ENCODE data around the gene PIP4K2C.
A peak's percentile ranks its signal among the peaks of the same experiment; 100 is the strongest.

The PIP4K2C gene

GRCh38 chr12:57590864-57591781, at the start of gene PIP4K2C:
Gene PIP4K2C, plus strand, starts transcription at chr12:57591192. Its CDS starts 98 bp downstream, at chr12:57591290.
- H3K4me3 ChIP-seq (ENCODE audit: low read depth, low read length), result peak within 1 kb of the TSS; percentile 92
- peak; percentile 92 for DNase-seq (ENCODE audit: low read depth)
- no peak for TF ChIP-seq CTCF (IDR thresholded peaks at IDR 0.05; ENCODE audit: insufficient read depth, low read depth, low read length, missing control alignments)

GRCh38 chr12:57541717-57542116, 49.3 kb upstream of the PIP4K2C start:
- DNase-seq (ENCODE audit: low read depth), result no peak
- no peak overlapping the region for H3K4me3 ChIP-seq (ENCODE audit: low read depth, low read length)
- no peak for TF ChIP-seq CTCF (IDR thresholded peaks at IDR 0.05; ENCODE audit: insufficient read depth, low read depth, low read length, missing control alignments)

GRCh38 chr12:57543581-57543980, 47.4 kb upstream of the PIP4K2C start:
- TF ChIP-seq CTCF (IDR thresholded peaks at IDR 0.05; ENCODE audit: insufficient read depth, low read depth, low read length, missing control alignments), result no peak
- H3K4me3 ChIP-seq (ENCODE audit: low read depth, low read length), result no peak overlapping the region
- no peak for DNase-seq (ENCODE audit: low read depth)

- no peak for TF ChIP-seq CTCF (IDR thresholded peaks at IDR 0.05; ENCODE audit: insufficient read depth, low read depth, low read length, missing control alignments)
- DNase-seq (ENCODE audit: low read depth), result no peak
- H3K4me3 ChIP-seq (ENCODE audit: low read depth, low read length), result peak overlapping the region; percentile 75
Observed at GRCh38 chr12:57545809-57546437, 45.1 kb upstream of the PIP4K2C start.

GRCh38 chr12:57546438-57547287, 44.3 kb upstream of the PIP4K2C start, which contains the start of gene DCTN2:
Gene DCTN2, minus strand, starts transcription at chr12:57547192. Its CDS starts 129 bp downstream, at chr12:57547063.
- no peak for TF ChIP-seq CTCF (IDR thresholded peaks at IDR 0.05; ENCODE audit: insufficient read depth, low read depth, low read length, missing control alignments)
- peak; percentile 98 for DNase-seq (ENCODE audit: low read depth)
- peak within 1 kb of the TSS; percentile 75 for H3K4me3 ChIP-seq (ENCODE audit: low read depth, low read length)

GRCh38 chr12:57547288-57548012, 43.5 kb upstream of the PIP4K2C start:
- H3K4me3 ChIP-seq (ENCODE audit: low read depth, low read length), result peak overlapping the region; percentile 75

More at GRCh38 chr12:57547288-57548012, 43.5 kb upstream of the PIP4K2C start:
- no peak for DNase-seq (ENCODE audit: low read depth)
- TF ChIP-seq CTCF (IDR thresholded peaks at IDR 0.05; ENCODE audit: insufficient read depth, low read depth, low read length, missing control alignments), result no peak
